CD14-positive monocyte (primary cell): ENCODE results near the gene TMEM203. TPM values are rescaled to one million over a fixed set of nuclear protein-coding genes. Genes with fewer than 3 reads are reported as not detected.

Experiments used
- DNase-seq, 3 donors: peaks; one replicate each; pipeline ENCODE4 v3.0.0-alpha.2; 2011 to 2022
- H2AFZ ChIP-seq: 2 replicates; pipeline ENCODE4 v1.6.0; 2012; ENCODE audit warnings: mild to moderate bottlenecking, low read depth, low read length, inconsistent platforms; ENCODE audit not compliant: insufficient read depth, poor library complexity, severe bottlenecking
- H3K27ac ChIP-seq, 2 donors: 1 replicate in 1 of 2; 2 replicates in 1 of 2; pipeline ENCODE4 v1.5.1; 2012 to 2013; ENCODE audit warnings: low read length in 2 of 2, control low read depth in 1 of 2, inconsistent platforms in 1 of 2, low read depth in 1 of 2, mild to moderate bottlenecking in 1 of 2
- H3K27me3 ChIP-seq, 2 donors: one replicate each; pipeline versions ENCODE4 v1.6.0 to v1.6.1; 2011 to 2013; ENCODE audit warnings: low read length in 2 of 2; ENCODE audit not compliant: control insufficient read depth in 2 of 2, insufficient read depth in 2 of 2
- H3K36me3 ChIP-seq, 2 donors: replicated peaks in 1 of 2; 1 replicate in 1 of 2; 2 replicates in 1 of 2; pipeline versions ENCODE4 v1.5.1 to v1.6.1; 2012 to 2013; ENCODE audit warnings: low read length in 2 of 2, control low read depth in 1 of 2, inconsistent platforms in 1 of 2, mild to moderate bottlenecking in 1 of 2; ENCODE audit not compliant: insufficient read depth in 2 of 2, control insufficient read depth in 1 of 2
- H3K4me1 ChIP-seq, 2 donors: 1 replicate in 1 of 2; 2 replicates in 1 of 2; pipeline versions ENCODE4 v1.5.1 to v1.6.1; 2012 to 2013; ENCODE audit warnings: low read length in 2 of 2, control low read depth in 1 of 2, inconsistent platforms in 1 of 2, mild to moderate bottlenecking in 1 of 2, moderate library complexity in 1 of 2; ENCODE audit not compliant: insufficient read depth in 2 of 2, control insufficient read depth in 1 of 2
- H3K4me2 ChIP-seq: replicated peaks from 2 replicates; pipeline ENCODE3; 2012; ENCODE audit warnings: low read length, moderate library complexity, mild to moderate bottlenecking; ENCODE audit not compliant: poor library complexity, severe bottlenecking; ENCODE audit errors: extremely low read depth
- H3K4me3 ChIP-seq, 3 experiments: fragments of 200-600 bp in 1 of 3; sonication (generic) in 1 of 3; replicated peaks in 1 of 3; 1 replicate in 2 of 3; 2 replicates in 1 of 3; pipeline ENCODE4 v1.5.1; 2011 to 2013; ENCODE audit warnings: low read length in 3 of 3, mild to moderate bottlenecking in 3 of 3, control low read depth in 2 of 3, low read depth in 2 of 3, inconsistent platforms in 1 of 3, moderate library complexity in 1 of 3
- H3K79me2 ChIP-seq: 2 replicates; pipeline ENCODE4 v1.6.0; 2012; ENCODE audit warnings: mild to moderate bottlenecking, control low read depth, inconsistent platforms, low read length, moderate library complexity; ENCODE audit not compliant: insufficient read depth
- H3K9ac ChIP-seq: 2 replicates; pipeline ENCODE4 v1.6.0; 2017; ENCODE audit warnings: low read length, mild to moderate bottlenecking; ENCODE audit not compliant: insufficient read depth, poor library complexity, severe bottlenecking
- H3K9me3 ChIP-seq, 2 donors: replicated peaks in 1 of 2; 1 replicate in 1 of 2; 2 replicates in 1 of 2; pipeline versions ENCODE4 v1.5.1 to v1.6.1; 2012 to 2013; ENCODE audit warnings: low read length in 2 of 2, control low read depth in 1 of 2; ENCODE audit not compliant: control insufficient read depth in 1 of 2, insufficient read depth in 1 of 2
- H4K20me1 ChIP-seq: 2 replicates; pipeline ENCODE4 v1.6.0; 2012; ENCODE audit warnings: mild to moderate bottlenecking, low read length, control low read depth, moderate library complexity; ENCODE audit not compliant: insufficient read depth
- H3K27ac Mint-ChIP-seq, 7 donors: one replicate each; pipeline ENCODE4 v1.8.0; 2020; ENCODE audit warnings: mild to moderate bottlenecking in 7 of 7, mixed read lengths in 7 of 7, moderate library complexity in 6 of 7, inconsistent platforms in 2 of 7
- H3K27me3 Mint-ChIP-seq, 3 donors: one replicate each; pipeline ENCODE4 v1.8.0; 2021 to 2022; ENCODE audit warnings: low read depth in 3 of 3, mild to moderate bottlenecking in 3 of 3, mixed read lengths in 3 of 3, moderate library complexity in 3 of 3, inconsistent platforms in 1 of 3
- H3K36me3 Mint-ChIP-seq, 2 donors: one replicate each; pipeline ENCODE4 v1.8.0; 2020; ENCODE audit warnings: mixed read lengths in 2 of 2, inconsistent platforms in 1 of 2, mild to moderate bottlenecking in 1 of 2
- H3K4me1 Mint-ChIP-seq: one replicate; pipeline ENCODE4 v1.8.0; 2020; ENCODE audit warnings: mild to moderate bottlenecking, mixed read lengths
- H3K4me3 Mint-ChIP-seq, 2 donors: one replicate each; pipeline ENCODE4 v1.8.0; 2020; ENCODE audit warnings: mild to moderate bottlenecking in 2 of 2, mixed read lengths in 2 of 2, moderate library complexity in 1 of 2
- H3K9me3 Mint-ChIP-seq, 7 donors: one replicate each; pipeline ENCODE4 v1.8.0; 2020 to 2022; ENCODE audit warnings: mixed read lengths in 7 of 7, mild to moderate bottlenecking in 6 of 7, moderate library complexity in 6 of 7, inconsistent platforms in 2 of 7
- WGBS: methylation state at CpG from one replicate; pipeline ENCODE4 v1.1.5; 2013; ENCODE audit warnings: missing lambda C conversion rate; ENCODE audit not compliant: insufficient coverage; 5-methylcytosine and 5-hydroxymethylcytosine counted together
- intact Hi-C, 2 donors: fragments of 100-400 bp; cut with micrococcal nuclease; formaldehyde crosslinking; loops; one replicate each; pipeline versions ENCODE4 v1.15.0 to v1.15.1; 2023
- polyA plus RNA-seq, 3 donors: library from polyadenylated mRNA; depleted of rRNA in 1 of 3; unstranded in 2 of 3; stranded (reverse) in 1 of 3; fragments of 300-500 nt in 2 of 3; fragments of >200 nt in 1 of 3; fragmentation: Illumina TruSeq in 2 of 3; gene quantifications; 1 replicate in 2 of 3; 2 replicates in 1 of 3; pipeline ENCODE4 v1.2.3, GENCODE V29; 2012 to 2021
- TF ChIP-seq, protein P1 (sequence below): fragments of 200-600 bp; IDR thresholded peaks from one replicate; pipeline ENCODE4 v1.8.0; 2022; ENCODE audit warnings: antibody characterized with exemption, mild to moderate bottlenecking

Gene TMEM203
- polyA plus RNA-seq, 3 donors = 13.1 to 88.1 (median 76.1) TPM

DNA sequence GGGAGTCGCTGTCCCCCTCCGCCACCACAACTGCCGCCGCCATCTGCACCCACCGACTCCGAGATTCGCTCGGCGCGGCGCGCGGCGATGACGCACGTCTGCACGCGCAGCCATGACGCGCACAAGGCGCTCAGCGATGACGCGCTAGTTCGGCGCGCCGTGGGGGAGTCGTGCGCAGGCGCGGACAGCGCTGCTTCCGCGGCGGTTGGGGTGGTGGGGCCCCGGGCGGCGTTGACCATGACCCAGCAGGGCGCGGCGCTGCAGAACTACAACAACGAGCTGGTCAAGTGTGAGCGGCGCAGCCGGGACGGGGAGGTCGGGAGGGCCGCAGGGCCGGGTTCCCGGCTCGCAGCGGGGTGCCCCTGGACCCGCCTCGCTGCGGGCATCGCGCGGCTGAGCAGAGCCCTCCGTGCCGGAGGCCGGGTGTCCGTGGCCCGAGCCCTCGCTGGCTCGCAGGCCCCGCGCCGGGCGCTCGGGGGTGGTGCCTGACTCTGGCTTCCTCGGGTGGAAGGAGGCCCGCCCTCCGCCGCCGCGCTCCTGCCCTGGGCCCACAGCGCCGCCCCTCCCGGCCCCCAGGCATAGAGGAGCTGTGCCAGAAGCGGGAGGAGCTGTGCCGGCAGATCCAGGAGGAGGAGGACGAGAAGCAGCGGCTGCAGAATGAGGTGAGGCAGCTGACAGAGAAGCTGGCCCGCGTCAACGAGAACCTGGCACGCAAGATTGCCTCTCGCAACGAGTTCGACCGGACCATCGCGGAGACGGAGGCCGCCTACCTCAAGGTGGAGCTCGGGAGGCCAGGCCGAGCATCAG is 16.8 kb downstream of the TMEM203 start, which contains the start of the genes ANAPC2 and SSNA1:
ANAPC2 (minus strand) TSS at position 71 of the 807 bp plus-strand sequence; CDS start at position 43, 28 bp downstream.
SSNA1 (plus strand) TSS at position 187 of the 807 bp plus-strand sequence; CDS start at position 238, 51 bp downstream.
- H2AFZ ChIP-seq = peak within 1 kb of the TSS; percentile 83
- TF ChIP-seq, protein P1, sequence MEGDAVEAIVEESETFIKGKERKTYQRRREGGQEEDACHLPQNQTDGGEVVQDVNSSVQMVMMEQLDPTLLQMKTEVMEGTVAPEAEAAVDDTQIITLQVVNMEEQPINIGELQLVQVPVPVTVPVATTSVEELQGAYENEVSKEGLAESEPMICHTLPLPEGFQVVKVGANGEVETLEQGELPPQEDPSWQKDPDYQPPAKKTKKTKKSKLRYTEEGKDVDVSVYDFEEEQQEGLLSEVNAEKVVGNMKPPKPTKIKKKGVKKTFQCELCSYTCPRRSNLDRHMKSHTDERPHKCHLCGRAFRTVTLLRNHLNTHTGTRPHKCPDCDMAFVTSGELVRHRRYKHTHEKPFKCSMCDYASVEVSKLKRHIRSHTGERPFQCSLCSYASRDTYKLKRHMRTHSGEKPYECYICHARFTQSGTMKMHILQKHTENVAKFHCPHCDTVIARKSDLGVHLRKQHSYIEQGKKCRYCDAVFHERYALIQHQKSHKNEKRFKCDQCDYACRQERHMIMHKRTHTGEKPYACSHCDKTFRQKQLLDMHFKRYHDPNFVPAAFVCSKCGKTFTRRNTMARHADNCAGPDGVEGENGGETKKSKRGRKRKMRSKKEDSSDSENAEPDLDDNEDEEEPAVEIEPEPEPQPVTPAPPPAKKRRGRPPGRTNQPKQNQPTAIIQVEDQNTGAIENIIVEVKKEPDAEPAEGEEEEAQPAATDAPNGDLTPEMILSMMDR = peak; percentile 42
- H3K4me3 ChIP-seq = peak within 1 kb of the TSS; percentile 83 to 95 (median 92)
- H3K79me2 ChIP-seq = peaks cover 44% of the 10 kb centered on the region
- peaks cover 26 to 63% of the 10 kb centered on the region in 2 donors for H3K36me3 Mint-ChIP-seq
- H3K27me3 ChIP-seq = no peaks in the 10 kb centered on the region
- intact Hi-C loops = loop anchor here (1.0 to 5.0 kb wide), 5 partner anchors 12 to 49 kb away; partner anchors contain the start of genes NDOR1 (in 1 of the 2), TMEM203 (in 1 of the 2) and TPRN (in 1 of the 2)
- peak within 1 kb of the TSS; percentile 83 to 96 for H3K27ac ChIP-seq
- peak; percentile 94 to 97 (median 95) for DNase-seq
- H3K9ac ChIP-seq = peak within 1 kb of the TSS; percentile 95
- peaks cover 47 to 53% of the 10 kb centered on the region in 2 donors for H3K36me3 ChIP-seq
- peak within 1 kb of the TSS; percentile 88 to 97 for H3K4me3 Mint-ChIP-seq
- WGBS = under 1% methylated on average over 98 of the region's 98 CpGs
- H4K20me1 ChIP-seq = peaks cover 28% of the 10 kb centered on the region
- H3K27me3 Mint-ChIP-seq = no peaks in the 10 kb centered on the region
- H3K27ac Mint-ChIP-seq = peak within 1 kb of the TSS; percentile 93 to 98 (median 96)
- H3K4me1 ChIP-seq = peaks cover 28 to 39% of the 10 kb centered on the region in 2 donors
- peaks cover 0 to 2% (median 0%) of the 10 kb centered on the region in 7 donors for H3K9me3 Mint-ChIP-seq
- peaks cover 32% of the 10 kb centered on the region for H3K4me1 Mint-ChIP-seq
- H3K9me3 ChIP-seq = no peaks in the 10 kb centered on the region
- peak within 1 kb of the TSS; percentile 100 for H3K4me2 ChIP-seq

GRCh38 chr9:137188086-137188489 is 17.4 kb downstream of the TMEM203 start:
- Mint-ChIP-seq H3K4me3 (peak overlapping the region; percentile 86 to 94), H3K36me3 (peaks cover 32 to 69% of the 10 kb centered on the region in 2 donors), H3K27me3 (no peaks in the 10 kb centered on the region), H3K9me3 (peaks cover 0 to 2% (median 0%) of the 10 kb centered on the region in 7 donors), H3K27ac (peak overlapping the region; percentile 91 to 96 (median 94)), H3K4me1 (peaks cover 32% of the 10 kb centered on the region)
- Histone ChIP-seq H3K4me2 (peak overlapping the region; percentile 100), H3K36me3 (peaks cover 53 to 60% of the 10 kb centered on the region in 2 donors), H3K79me2 (peaks cover 44% of the 10 kb centered on the region), H3K4me1 (peaks cover 28 to 39% of the 10 kb centered on the region in 2 donors), H4K20me1 (peaks cover 28% of the 10 kb centered on the region), H3K9me3 (no peaks in the 10 kb centered on the region), H3K4me3 (peak overlapping the region; percentile 83 to 95 (median 92)), H3K27ac (peak overlapping the region; percentile 70 to 96), H3K27me3 (no peaks in the 10 kb centered on the region), H3K9ac (peak overlapping the region; percentile 95), H2AFZ (peak overlapping the region; percentile 83)
- TF ChIP-seq, protein P1 = no peak
- peak in 1 of 3 donors; percentile 13 for DNase-seq
- intact Hi-C loops = loop anchor here (1.0 to 5.0 kb wide), 4 partner anchors 12 to 49 kb away; partner anchors contain the start of genes NDOR1 (in 1 of the 2), TMEM203 (in 1 of the 2) and TPRN (in 1 of the 2)
- under 1% methylated on average over 30 of the region's 31 CpGs for WGBS
